HG03103 (cell line): ENCODE data around the gene PIP.
"Not testable (repeated sequence)": the region's sequence is repeated elsewhere in the genome, so short reads cannot be mapped to it uniquely, and the experiment has no call there.

Experiments
- ATAC-seq: cut with Tn5 transposase; IDR thresholded peaks from one replicate; pipeline ENCODE4 v1.9.1; 2021; ENCODE audit warnings: low read depth; ENCODE audit not compliant: unreplicated experiment

Gene PIP

DNA sequence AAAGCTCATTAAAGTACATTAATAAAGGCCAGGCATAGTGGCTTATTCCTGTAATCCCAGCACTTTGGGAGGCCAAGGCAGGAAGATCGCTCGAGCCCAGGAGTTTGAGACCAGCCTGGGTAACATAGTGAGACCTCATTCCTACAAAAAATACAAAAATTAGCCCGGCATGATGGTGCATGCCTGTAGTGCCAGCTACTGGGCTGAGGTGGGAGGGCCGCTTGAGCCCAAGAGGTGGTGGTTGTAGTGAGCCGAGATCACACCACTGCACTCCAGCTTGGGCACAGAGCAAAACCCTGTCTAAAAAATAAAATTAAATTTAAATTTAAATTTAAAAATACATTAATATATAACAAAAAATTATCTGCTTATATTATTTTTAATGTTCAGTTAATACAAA is 44.3 kb downstream of the PIP start:
- no peak for ATAC-seq

- ATAC-seq, result no peak
Measured at GRCh38 chr7:143177374-143178119, 45.7 kb downstream of the PIP start.

GRCh38 chr7:143180771-143181170 is 48.9 kb downstream of the PIP start:
- ATAC-seq, result not testable (repeated sequence)

DNA sequence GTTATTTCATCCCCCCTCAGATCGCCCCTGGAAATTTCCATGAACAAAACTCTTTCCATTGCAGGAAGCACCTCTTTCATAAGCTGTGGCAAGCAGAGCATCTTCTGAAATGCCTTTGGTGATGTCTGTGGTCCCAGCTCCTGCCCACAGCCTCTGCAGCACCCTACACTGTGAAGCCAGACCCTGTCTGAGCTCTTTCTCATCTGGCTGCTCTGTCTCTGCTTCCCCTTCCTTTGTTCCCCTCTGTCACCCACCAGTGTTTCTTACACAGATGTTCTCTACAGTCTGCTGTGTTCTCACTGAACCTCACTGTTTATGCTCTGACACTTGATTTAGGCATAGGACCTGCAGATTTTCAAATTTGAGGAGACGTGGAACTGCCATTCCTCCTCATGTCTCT is 49.5 kb downstream of the PIP start:
- ATAC-seq, result no peak

GRCh38 chr7:143183024-143183423 is 51.1 kb downstream of the PIP start, which contains the start of gene TAS2R39:
TAS2R39 (plus strand) TSS chr7:143183419; CDS start chr7:143183419, 0 bp downstream.
- no peak for ATAC-seq

- no peak for ATAC-seq
Measured at GRCh38 chr7:143185551-143185950, 53.7 kb downstream of the PIP start.

DNA sequence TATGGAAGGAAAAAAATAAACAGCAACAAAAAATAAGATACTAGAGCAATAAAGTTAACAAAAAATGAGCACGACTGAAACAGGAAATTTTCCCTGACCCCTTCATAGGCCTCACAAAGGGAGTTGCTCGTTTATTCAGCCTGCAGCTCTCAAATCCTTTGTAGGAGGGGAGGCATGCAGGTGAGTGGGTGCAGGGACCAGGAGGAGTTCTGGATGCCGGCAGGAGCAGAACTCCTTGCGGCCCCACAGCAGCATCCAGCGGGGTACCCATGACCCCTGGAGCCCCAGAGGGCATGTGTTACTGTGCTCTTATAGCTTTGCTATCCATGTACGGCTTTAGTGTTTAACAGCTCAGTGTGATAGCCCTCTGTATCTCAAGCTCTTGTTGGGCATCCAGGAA is 57.1 kb downstream of the PIP start:
- no peak for ATAC-seq
